ENCODE data around the gene MAML3.

Gene MAML3

DNA sequence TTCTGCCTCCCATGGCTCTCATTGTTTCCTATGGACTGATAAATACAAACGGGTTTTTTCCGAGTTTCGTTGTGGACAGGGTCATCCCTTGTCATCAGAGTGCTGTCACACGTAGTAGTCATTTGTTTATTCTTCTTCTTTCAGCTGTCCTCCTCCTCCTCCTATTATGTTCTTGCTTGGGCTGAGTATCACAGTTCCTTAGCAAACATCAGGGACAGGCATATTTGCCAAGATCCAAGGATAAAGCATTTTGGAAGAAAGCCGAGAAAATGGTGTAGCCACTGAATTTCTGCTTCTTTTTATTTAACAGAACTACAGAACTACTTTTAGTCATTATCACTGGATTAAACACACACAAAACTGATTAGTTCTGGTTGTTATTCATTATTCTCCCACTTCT, 167.9 kb downstream of the MAML3 start:
- Histone ChIP-seq H3K4me3 (ENCODE audit: low read length) (no peak overlapping the region), H3F3A (ENCODE audit: control insufficient read depth, insufficient read depth) (no peaks in the 10 kb centered on the region), H3K79me2 (ENCODE audit: control insufficient read depth, low read length) (peaks cover 7% of the 10 kb centered on the region; the same call in 1 of the 2 replicates), H3K4me2 (ENCODE audit: low read length) (no peak overlapping the region), H3K27me3 (ENCODE audit: control insufficient read depth, low read length) (no peaks in the 10 kb centered on the region), H3K9me2 (replicated peaks; ENCODE audit: control insufficient read depth, low read length) (no peaks in the 10 kb centered on the region), H3K9me3 (ENCODE audit: control insufficient read depth, insufficient read depth, low read length) (no peaks in the 10 kb centered on the region), H3K36me3 (ENCODE audit: control insufficient read depth, low read length) (no peaks in the 10 kb centered on the region), H3K27ac (ENCODE audit: low read depth, low read length) (no peak overlapping the region), H4K20me1 (ENCODE audit: control insufficient read depth, insufficient read depth, low read depth, low read length) (peaks cover 4% of the 10 kb centered on the region; the same call in 1 of the 2 replicates), H3K4me1 (ENCODE audit: control insufficient read depth, low read length) (peaks cover 12% of the 10 kb centered on the region)
- TF ChIP-seq EZH2phosphoT487 (IDR thresholded peaks at IDR 0.05; ENCODE audit: borderline replicate concordance, low read length): no peak
- TF ChIP-seq, protein P1, sequence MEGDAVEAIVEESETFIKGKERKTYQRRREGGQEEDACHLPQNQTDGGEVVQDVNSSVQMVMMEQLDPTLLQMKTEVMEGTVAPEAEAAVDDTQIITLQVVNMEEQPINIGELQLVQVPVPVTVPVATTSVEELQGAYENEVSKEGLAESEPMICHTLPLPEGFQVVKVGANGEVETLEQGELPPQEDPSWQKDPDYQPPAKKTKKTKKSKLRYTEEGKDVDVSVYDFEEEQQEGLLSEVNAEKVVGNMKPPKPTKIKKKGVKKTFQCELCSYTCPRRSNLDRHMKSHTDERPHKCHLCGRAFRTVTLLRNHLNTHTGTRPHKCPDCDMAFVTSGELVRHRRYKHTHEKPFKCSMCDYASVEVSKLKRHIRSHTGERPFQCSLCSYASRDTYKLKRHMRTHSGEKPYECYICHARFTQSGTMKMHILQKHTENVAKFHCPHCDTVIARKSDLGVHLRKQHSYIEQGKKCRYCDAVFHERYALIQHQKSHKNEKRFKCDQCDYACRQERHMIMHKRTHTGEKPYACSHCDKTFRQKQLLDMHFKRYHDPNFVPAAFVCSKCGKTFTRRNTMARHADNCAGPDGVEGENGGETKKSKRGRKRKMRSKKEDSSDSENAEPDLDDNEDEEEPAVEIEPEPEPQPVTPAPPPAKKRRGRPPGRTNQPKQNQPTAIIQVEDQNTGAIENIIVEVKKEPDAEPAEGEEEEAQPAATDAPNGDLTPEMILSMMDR (IDR thresholded peaks at IDR 0.05; ENCODE audit: low read depth, low read length, poor library complexity, severe bottlenecking): no peak

DNA sequence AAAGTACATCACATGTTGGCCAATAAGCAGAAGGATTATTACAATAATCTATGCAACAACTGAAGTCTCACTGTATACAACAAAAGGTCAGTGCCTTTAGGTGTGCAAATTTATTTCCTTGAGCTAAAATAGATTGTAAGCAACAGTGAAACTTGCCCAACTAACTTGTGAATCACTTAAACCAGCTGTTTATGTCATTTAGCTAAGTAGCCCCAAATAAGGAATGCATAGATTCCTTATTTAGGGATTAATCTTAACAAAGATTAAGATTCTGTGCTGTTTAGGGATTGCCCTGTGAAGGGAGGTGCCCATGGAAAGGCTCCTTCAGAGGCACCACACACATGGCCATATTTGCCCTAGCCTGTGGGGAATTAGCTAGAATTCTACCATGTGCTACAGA, 168.6 kb downstream of the MAML3 start:
- Histone ChIP-seq H3K79me2 (ENCODE audit: control insufficient read depth, low read length) (peaks cover 7% of the 10 kb centered on the region; the same call in 1 of the 2 replicates), H4K20me1 (ENCODE audit: control insufficient read depth, insufficient read depth, low read depth, low read length) (peaks cover 4% of the 10 kb centered on the region; the same call in 1 of the 2 replicates), H3K9me3 (ENCODE audit: control insufficient read depth, insufficient read depth, low read length) (no peaks in the 10 kb centered on the region), H3K36me3 (ENCODE audit: control insufficient read depth, low read length) (no peaks in the 10 kb centered on the region), H3F3A (ENCODE audit: control insufficient read depth, insufficient read depth) (no peaks in the 10 kb centered on the region), H3K4me2 (ENCODE audit: low read length) (no peak overlapping the region), H3K27ac (ENCODE audit: low read depth, low read length) (no peak overlapping the region), H3K4me1 (ENCODE audit: control insufficient read depth, low read length) (peaks cover 12% of the 10 kb centered on the region), H3K27me3 (ENCODE audit: control insufficient read depth, low read length) (no peaks in the 10 kb centered on the region), H3K9me2 (replicated peaks; ENCODE audit: control insufficient read depth, low read length) (no peaks in the 10 kb centered on the region), H3K4me3 (ENCODE audit: low read length) (no peak overlapping the region)
- TF ChIP-seq, protein P1 (IDR thresholded peaks at IDR 0.05; ENCODE audit: low read depth, low read length, poor library complexity, severe bottlenecking): no peak
- TF ChIP-seq EZH2phosphoT487 (IDR thresholded peaks at IDR 0.05; ENCODE audit: borderline replicate concordance, low read length): no peak

DNA sequence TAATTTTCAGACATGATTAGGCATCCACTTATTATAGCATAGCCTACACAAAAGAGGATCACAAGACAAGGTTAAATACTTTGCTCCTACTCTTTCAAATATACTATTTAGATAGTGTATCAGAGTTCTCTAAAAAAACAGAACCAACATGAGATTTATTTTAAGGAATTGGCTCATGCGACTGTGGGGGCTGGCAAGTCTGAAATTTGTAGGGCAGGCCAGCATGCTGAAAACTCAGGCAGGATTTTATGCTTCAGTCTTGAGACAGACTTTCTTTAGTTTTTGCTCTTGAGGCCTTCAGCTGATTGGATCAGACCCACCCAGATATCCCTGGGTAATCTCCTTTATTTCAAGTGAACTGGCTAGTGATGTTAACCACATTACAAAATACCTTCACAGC, 169.5 kb downstream of the MAML3 start:
- peaks cover 17% of the 10 kb centered on the region for H3K4me1 ChIP-seq (ENCODE audit: control insufficient read depth, low read length)
- H3K4me2 ChIP-seq (ENCODE audit: low read length): no peak overlapping the region
- H3K9me2 ChIP-seq (replicated peaks; ENCODE audit: control insufficient read depth, low read length): no peaks in the 10 kb centered on the region
- H3F3A ChIP-seq (ENCODE audit: control insufficient read depth, insufficient read depth): no peaks in the 10 kb centered on the region
- H3K79me2 ChIP-seq (ENCODE audit: control insufficient read depth, low read length): peaks cover 6% of the 10 kb centered on the region; the same call in 1 of the 2 replicates
- peaks cover 4% of the 10 kb centered on the region; the same call in 1 of the 2 replicates for H4K20me1 ChIP-seq (ENCODE audit: control insufficient read depth, insufficient read depth, low read depth, low read length)
- TF ChIP-seq, protein P1 (IDR thresholded peaks at IDR 0.05; ENCODE audit: low read depth, low read length, poor library complexity, severe bottlenecking): no peak
- TF ChIP-seq EZH2phosphoT487 (IDR thresholded peaks at IDR 0.05; ENCODE audit: borderline replicate concordance, low read length): no peak
- H3K27ac ChIP-seq (ENCODE audit: low read depth, low read length): no peak overlapping the region
- H3K9me3 ChIP-seq (ENCODE audit: control insufficient read depth, insufficient read depth, low read length): no peaks in the 10 kb centered on the region
- H3K27me3 ChIP-seq (ENCODE audit: control insufficient read depth, low read length): no peaks in the 10 kb centered on the region
- no peaks in the 10 kb centered on the region for H3K36me3 ChIP-seq (ENCODE audit: control insufficient read depth, low read length)
- no peak overlapping the region for H3K4me3 ChIP-seq (ENCODE audit: low read length)

All from DOHH2 (cell line).